Measurements from ENCODE around the gene AGPS.

The AGPS gene

GRCh38 chr2:177551989-177552421, 159.4 kb downstream of the AGPS start:
- no peak for ATAC-seq (ENCODE audit: insufficient read depth, low read depth)
- Histone ChIP-seq H3K4me3 (ENCODE audit: low read depth in 1 of 2, low read length in 2 of 2) (peak overlapping the region; percentile 69 to 73; a peak in 3 of 4 replicates), H3K79me2 (ENCODE audit: insufficient read depth, low read length) (peaks cover 5% of the 10 kb centered on the region; the same call in 1 of the 2 replicates), H3K4me1 (ENCODE audit: insufficient read depth, low read length) (peaks cover 16% of the 10 kb centered on the region), H2AFZ (ENCODE audit: low read depth, low read length) (peak overlapping the region; percentile 93), H3K27me3 (ENCODE audit: insufficient read depth, low read length, poor library complexity) (no peaks in the 10 kb centered on the region), H3K9ac (ENCODE audit: low read depth, low read length) (peak overlapping the region; percentile 70), H4K20me1 (ENCODE audit: insufficient read depth, low read length) (no peaks in the 10 kb centered on the region), H3K27ac (ENCODE audit: low read length) (peak overlapping the region; percentile 96), H3K9me3 (ENCODE audit: insufficient read depth, low read length, severe bottlenecking) (no peaks in the 10 kb centered on the region), H3K4me2 (ENCODE audit: insufficient read depth, low read length) (peak overlapping the region; percentile 87), H3K36me3 (ENCODE audit: insufficient read depth, low read length) (no peaks in the 10 kb centered on the region)
- TF ChIP-seq CTCF (IDR thresholded peaks at IDR 0.05; ENCODE audit: borderline replicate concordance, extremely low read depth, low read length, poor library complexity, severe bottlenecking) (no peak), EZH2 (IDR thresholded peaks at IDR 0.05; ENCODE audit: borderline replicate concordance, low read depth, low read length, severe bottlenecking) (no peak)
- no peak for DNase-seq

DNA sequence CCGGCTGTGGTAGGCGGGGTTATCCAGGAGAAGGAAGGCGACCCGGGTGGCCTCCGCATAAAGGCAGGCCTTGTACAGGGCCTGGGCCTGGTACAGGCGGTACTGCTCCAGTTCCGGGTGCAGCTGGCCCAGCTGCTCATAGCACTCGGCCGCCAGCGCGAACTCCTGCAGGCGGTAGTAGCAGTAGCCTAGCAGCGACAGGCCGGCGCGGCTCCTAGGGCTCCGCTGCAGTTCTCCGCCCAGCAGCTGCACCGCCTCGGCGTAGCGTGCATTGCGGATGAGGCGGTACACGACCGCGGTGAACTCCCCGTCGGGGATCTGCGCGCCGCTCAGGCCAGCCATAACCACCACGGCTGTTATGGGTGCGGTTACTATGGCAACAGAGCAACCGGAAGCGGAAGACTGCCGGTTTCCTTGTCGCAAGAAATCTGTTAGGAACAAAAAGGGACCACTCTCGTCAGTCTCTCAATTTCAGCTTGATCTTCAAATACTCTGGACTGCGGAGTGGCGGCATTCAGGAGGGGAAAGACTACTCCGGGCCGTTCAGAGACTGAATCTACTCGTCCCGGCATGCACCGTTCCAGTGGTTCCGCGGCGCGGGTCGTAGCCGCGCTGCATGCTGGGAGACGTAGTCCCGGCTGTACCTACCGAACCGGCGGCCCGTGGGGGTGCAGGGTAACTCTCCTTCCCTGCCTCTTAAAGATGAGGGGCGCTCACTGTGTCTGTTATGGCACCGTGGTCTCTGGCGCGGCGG, 160.0 kb downstream of the AGPS start:
- peak overlapping the region; percentile 70 for H3K9ac ChIP-seq (ENCODE audit: low read depth, low read length)
- H2AFZ ChIP-seq (ENCODE audit: low read depth, low read length), result peak overlapping the region; percentile 93
- H3K79me2 ChIP-seq (ENCODE audit: insufficient read depth, low read length), result peaks cover 5% of the 10 kb centered on the region; the same call in 1 of the 2 replicates
- H3K4me2 ChIP-seq (ENCODE audit: insufficient read depth, low read length), result peak overlapping the region; percentile 87
- peak; percentile 90 for DNase-seq
- TF ChIP-seq CTCF (IDR thresholded peaks at IDR 0.05; ENCODE audit: borderline replicate concordance, extremely low read depth, low read length, poor library complexity, severe bottlenecking) (peak; percentile 23), EZH2 (IDR thresholded peaks at IDR 0.05; ENCODE audit: borderline replicate concordance, low read depth, low read length, severe bottlenecking) (no peak)
- no peaks in the 10 kb centered on the region for H3K36me3 ChIP-seq (ENCODE audit: insufficient read depth, low read length)
- peak overlapping the region; percentile 96 for H3K27ac ChIP-seq (ENCODE audit: low read length)
- H4K20me1 ChIP-seq (ENCODE audit: insufficient read depth, low read length), result no peaks in the 10 kb centered on the region
- peaks cover 16% of the 10 kb centered on the region for H3K4me1 ChIP-seq (ENCODE audit: insufficient read depth, low read length)
- peak; percentile 92 for ATAC-seq (ENCODE audit: insufficient read depth, low read depth)
- H3K4me3 ChIP-seq (ENCODE audit: low read depth in 1 of 2, low read length in 2 of 2), result peak overlapping the region; percentile 69 to 73
- H3K27me3 ChIP-seq (ENCODE audit: insufficient read depth, low read length, poor library complexity), result no peaks in the 10 kb centered on the region
- H3K9me3 ChIP-seq (ENCODE audit: insufficient read depth, low read length, severe bottlenecking), result no peaks in the 10 kb centered on the region

GRCh38 chr2:177553176-177553884, 160.8 kb downstream of the AGPS start:
- Histone ChIP-seq H2AFZ (ENCODE audit: low read depth, low read length) (peak overlapping the region; percentile 93), H3K79me2 (ENCODE audit: insufficient read depth, low read length) (peaks cover 5% of the 10 kb centered on the region; the same call in 1 of the 2 replicates), H3K27me3 (ENCODE audit: insufficient read depth, low read length, poor library complexity) (no peaks in the 10 kb centered on the region), H4K20me1 (ENCODE audit: insufficient read depth, low read length) (no peaks in the 10 kb centered on the region), H3K36me3 (ENCODE audit: insufficient read depth, low read length) (no peaks in the 10 kb centered on the region), H3K4me1 (ENCODE audit: insufficient read depth, low read length) (peaks cover 16% of the 10 kb centered on the region), H3K9me3 (ENCODE audit: insufficient read depth, low read length, severe bottlenecking) (no peaks in the 10 kb centered on the region), H3K4me2 (ENCODE audit: insufficient read depth, low read length) (peak overlapping the region; percentile 87), H3K27ac (ENCODE audit: low read length) (peak overlapping the region; percentile 96), H3K9ac (ENCODE audit: low read depth, low read length) (peak overlapping the region; percentile 70), H3K4me3 (ENCODE audit: low read depth in 1 of 2, low read length in 2 of 2) (peak overlapping the region; percentile 69 to 73)
- TF ChIP-seq EZH2 (IDR thresholded peaks at IDR 0.05; ENCODE audit: borderline replicate concordance, low read depth, low read length, severe bottlenecking) (no peak), CTCF (IDR thresholded peaks at IDR 0.05; ENCODE audit: borderline replicate concordance, extremely low read depth, low read length, poor library complexity, severe bottlenecking) (no peak)
- DNase-seq (no peak), ATAC-seq (ENCODE audit: insufficient read depth, low read depth) (no peak)

Measured in DND-41 (cell line).